GM18499 (cell line): ENCODE measurements around the gene CENPN.

Source experiments
- ATAC-seq: cut with Tn5 transposase; IDR thresholded peaks from one replicate; pipeline ENCODE4 v1.9.1; 2021; ENCODE audit warnings: moderate number of reproducible peaks; ENCODE audit not compliant: insufficient read depth, unreplicated experiment

Gene CENPN

DNA sequence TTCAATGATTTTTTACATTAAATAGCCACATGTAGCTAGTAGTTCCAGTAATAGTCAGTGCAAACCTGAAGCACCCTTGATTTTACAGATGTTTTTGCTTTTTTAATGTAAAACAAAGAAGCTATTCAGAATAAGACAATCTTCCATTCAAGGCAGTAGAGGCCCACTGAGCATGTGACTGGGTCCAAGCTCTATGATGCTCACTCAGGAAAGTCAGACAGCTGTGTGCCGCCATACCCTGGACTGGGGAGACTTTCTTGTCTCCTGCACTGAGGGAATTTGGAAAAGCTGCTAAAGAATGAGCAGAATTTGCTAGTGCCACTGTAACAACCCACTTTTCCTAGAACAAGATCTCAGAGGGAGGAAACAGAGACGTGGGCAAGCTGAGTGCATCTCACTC, 11.5 kb downstream of the CENPN start:
- ATAC-seq: no peak

DNA sequence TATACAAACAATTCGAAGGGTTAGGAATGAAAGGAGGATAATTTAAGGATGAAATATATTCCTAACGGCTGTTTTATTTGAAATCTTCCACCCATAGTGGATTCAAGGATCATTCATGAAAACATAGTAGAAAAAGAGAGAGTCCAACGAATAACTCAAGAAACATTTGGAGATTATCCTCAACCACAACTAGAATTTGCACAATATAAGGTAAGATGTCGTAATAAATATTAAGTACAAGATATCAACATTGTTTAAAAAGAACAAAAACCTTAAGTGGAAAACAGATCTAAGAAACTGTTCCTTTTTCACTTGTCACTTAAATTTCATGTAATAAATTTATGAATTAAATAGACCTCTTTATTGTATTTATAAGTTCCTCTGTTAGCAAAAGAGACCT, 19.4 kb downstream of the CENPN start:
- ATAC-seq: no peak

GRCh38 chr16:81029930-81030604, 23.1 kb downstream of the CENPN start:
- no peak for ATAC-seq

- ATAC-seq: no peak
These were observed 28.5 kb downstream of the CENPN start, which contains the start of gene ATMIN for GRCh38 chr16:81035398-81035974. TSS of gene ATMIN (plus strand) at chr16:81035842. CDS start at chr16:81035871, 29 bp downstream.

DNA sequence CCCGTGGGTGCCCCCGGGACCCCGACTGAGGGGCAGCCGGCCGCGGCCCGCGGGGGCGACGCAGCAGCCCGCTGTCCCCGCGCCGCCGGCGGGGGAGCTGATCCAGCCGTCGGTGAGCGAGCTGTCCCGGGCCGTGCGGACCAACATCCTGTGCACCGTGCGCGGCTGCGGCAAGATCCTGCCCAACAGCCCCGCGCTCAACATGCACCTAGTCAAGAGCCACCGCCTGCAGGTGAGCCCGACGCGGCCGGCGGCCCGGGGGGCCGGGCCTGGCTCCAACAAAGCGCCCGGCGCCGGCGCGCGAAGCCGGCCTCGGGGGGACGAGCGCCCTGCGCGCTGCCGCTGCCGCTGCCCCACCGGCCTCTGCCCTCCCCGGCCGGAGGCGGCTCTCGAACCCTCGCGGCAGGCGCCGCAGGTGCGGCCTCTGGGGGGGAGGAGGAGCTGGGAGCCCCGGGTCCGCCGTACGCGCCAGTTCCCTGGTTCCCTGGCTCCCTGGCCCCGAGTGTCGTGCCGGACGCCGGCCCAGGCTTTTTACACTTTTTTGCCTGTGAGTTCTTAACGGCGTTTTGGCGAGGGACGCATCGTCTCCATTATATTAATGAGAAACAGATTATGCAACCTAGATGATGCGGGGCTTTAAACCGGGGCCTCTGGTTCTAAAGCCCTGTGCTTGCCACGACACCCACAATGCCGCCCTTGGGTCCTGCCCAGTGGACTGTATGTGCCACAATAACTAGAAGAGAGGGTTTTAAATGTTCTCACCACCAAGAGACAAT, 29.1 kb downstream of the CENPN start:
- ATAC-seq: no peak

GRCh38 chr16:81036751-81037350, 29.8 kb downstream of the CENPN start:
- no peak for ATAC-seq

DNA sequence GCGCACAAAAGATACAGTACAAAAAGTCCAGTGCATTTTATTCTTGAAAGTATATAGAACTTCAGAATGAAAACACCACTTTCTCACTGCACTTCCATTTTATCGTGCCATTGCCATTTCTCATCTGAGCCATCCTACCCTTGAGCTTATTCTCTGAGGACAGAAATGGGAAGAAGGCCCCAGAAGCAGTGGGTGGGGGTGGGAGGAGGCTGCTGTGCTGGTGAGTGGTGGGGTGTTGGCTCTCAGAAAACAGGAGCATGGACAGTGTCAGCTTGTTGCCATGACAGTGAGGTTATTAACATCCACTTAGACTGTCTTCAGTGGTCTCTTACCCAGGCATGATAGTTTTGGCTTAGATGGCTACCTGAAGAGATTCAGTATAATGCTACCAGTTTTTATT, 33.1 kb downstream of the CENPN start:
- no peak for ATAC-seq

- ATAC-seq: no peak
These were observed 33.8 kb downstream of the CENPN start for GRCh38 chr16:81040842-81041241.

- ATAC-seq: no peak
These were observed 34.7 kb downstream of the CENPN start for GRCh38 chr16:81041696-81042095.

DNA sequence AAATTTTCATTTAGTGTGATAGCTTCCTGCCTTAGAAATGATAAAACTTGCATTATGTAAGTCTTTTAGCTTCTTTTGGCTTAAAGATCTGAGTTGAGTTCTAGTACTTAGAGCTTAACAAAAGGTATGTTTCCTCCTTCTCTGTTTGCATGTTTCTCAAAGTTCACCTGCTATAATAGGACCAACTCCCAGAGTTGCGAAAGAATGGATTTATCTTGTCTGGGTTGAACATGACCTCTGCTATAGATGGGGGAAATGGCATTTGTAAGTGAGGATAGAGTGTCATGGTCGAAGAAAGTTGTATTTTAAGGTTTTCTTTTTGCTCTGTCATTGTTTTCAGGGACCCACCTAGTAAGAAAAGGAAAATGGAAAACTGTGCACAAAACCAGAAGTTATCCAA, 35.8 kb downstream of the CENPN start:
- no peak for ATAC-seq

- ATAC-seq: no peak
These were observed 46.7 kb downstream of the CENPN start for GRCh38 chr16:81053761-81054160.

- no peak for ATAC-seq
These were observed 53.7 kb downstream of the CENPN start for GRCh38 chr16:81060576-81061306.

DNA sequence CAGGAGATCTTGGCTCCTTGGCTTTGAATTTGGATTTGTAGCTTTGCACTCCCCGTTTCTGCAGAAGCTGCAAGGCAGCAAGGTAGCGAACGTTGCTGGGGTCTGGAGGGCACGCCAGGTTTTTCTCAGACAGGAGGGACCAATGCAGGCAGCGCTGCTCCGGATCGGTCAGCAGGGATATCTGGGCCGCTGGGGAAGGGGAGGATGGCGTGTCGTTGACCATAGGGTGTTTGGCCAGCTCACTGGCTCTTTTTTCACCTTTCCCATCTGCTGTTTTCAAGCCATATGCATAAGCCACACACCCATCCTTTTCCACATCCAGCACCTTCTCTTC, 54.3 kb downstream of the CENPN start:
- ATAC-seq: no peak

DNA sequence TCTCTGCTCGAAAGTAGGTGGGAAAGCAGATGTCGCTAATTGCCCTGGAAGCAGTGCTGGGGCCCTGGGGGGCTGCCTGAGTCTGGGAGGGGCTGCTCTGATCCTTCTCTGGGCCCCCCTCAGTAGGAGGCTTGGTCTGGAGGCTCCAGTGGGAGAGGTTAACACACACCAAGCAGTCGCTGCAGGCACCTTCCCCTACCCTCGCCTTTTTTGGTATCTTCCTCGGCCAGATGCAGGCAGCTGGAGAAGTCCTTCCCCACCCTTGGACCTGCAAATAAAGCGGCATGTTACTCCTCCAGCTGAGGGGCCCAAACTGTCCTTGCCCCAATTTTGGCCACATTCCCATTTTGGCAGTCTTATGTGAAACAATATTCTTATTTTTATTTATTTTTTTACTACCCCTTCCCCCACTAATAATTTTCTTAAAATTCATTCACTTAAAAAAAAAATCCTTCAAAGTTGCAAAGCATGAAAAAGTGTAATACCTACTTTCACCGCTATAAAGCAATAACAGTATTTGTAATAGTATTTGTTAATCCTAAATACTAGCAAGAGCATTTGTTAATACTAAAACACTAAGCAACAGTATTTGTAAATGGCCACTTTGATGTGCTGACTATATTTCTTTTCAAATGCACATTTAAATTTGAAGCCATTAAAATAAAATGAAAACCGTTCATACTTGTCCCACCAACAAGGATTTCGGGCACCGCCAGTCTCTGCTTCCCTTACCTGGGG, 55.0 kb downstream of the CENPN start:
- no peak for ATAC-seq

GRCh38 chr16:81066681-81067080, 59.7 kb downstream of the CENPN start:
- no peak for ATAC-seq

- no peak for ATAC-seq
These were observed 60.2 kb downstream of the CENPN start for GRCh38 chr16:81067166-81067565.

DNA sequence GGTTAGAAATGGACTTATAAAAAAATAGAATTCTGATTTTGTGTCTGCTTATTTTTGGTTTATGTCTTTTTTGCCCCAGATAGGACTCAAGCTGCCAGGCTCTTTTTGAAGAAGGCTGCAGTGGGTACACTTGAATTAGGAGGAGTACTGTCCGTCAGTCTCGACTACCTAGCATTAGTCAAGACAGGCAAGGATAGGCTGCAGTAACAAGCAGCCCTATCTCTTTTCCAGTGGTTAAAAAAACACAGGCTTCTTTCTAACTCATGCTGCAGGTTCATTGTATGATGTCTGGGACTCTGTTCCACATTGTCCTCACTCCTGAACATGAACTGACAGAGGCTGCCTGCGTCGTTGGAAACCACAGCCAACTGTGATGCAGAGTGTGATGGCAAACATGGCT, 62.0 kb downstream of the CENPN start:
- no peak for ATAC-seq

DNA sequence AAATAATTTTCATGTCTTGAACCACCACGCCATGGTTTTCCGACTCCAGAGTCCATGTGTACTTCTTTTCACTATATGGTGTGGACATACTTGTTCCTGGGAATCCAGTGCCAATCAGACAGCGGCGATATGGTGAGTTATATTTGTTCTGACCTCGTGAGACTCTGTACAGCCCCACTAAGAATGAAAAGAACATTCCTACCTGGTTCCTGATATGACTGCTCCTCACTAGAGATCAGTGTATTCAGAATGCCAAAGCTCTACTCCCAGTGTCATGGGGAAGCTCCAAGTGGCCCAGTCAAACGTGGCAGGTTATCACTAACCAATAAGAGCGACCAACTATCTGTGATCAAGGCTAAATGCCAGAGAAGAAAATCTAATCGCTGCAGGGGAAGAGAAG, 64.0 kb downstream of the CENPN start:
- ATAC-seq: no peak

DNA sequence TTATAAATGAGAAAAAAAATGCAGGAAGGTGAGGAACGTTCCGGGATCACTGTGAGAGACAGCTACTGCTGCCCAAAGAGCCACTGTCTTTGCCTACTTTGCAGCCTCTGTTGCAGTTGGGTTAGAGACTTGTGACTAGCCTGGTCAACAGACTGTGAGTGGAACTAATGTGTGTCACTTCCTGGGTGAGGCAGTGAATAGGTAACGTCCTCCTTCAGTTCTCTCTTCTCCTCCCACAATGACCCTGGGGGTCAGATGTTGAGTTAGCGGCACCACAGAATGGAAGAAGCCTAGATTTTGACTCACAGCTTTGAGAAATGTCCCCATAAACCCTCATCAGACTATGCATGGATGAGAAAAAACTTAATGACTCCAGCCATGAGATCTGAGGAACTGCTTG, 64.8 kb downstream of the CENPN start:
- ATAC-seq: no peak
